Measurements from ENCODE around the gene TEAD1. TPM values are rescaled to one million over a fixed set of nuclear protein-coding genes. Genes with fewer than 3 reads are reported as not detected.
"Not testable (repeated sequence)": the region's sequence is repeated elsewhere in the genome, so short reads cannot be mapped to it uniquely, and the experiment has no call there.

TEAD1 gene
- total RNA-seq, 2 experiments from 2014 or later = 0.59 to 0.65 TPM

GRCh38 chr11:12757416-12757815 is 83.2 kb downstream of the TEAD1 start:
- ChIA-PET CTCF (no interaction called here), POLR2A (no interaction called here)
- H3K4me3 Mint-ChIP-seq = no peak overlapping the region
- intact Hi-C loops (cut with DNase I, micrococcal nuclease) = no loop called here
- ATAC-seq (no peak), DNase-seq (no peak)
- no peaks in the 10 kb centered on the region for H3K9me3 Mint-ChIP-seq (ENCODE audit: low read depth)
- H3K4me1 Mint-ChIP-seq = no peaks in the 10 kb centered on the region
- H3K27ac Mint-ChIP-seq = no peak overlapping the region
- H3K27me3 Mint-ChIP-seq = peaks cover 5% of the 10 kb centered on the region
- no peaks in the 10 kb centered on the region for H3K36me3 Mint-ChIP-seq (ENCODE audit: low read depth)

GRCh38 chr11:12758117-12758516 is 83.9 kb downstream of the TEAD1 start:
- H3K4me3 Mint-ChIP-seq; intact Hi-C loops (cut with DNase I, micrococcal nuclease); POLR2A ChIA-PET; H3K9me3 Mint-ChIP-seq (ENCODE audit: low read depth); DNase-seq; H3K27ac Mint-ChIP-seq; H3K36me3 Mint-ChIP-seq (ENCODE audit: low read depth); CTCF ChIA-PET; H3K4me1 Mint-ChIP-seq; H3K27me3 Mint-ChIP-seq; ATAC-seq: not testable (repeated sequence)

GRCh38 chr11:12761029-12761428 is 86.8 kb downstream of the TEAD1 start:
- Mint-ChIP-seq H3K36me3 (ENCODE audit: low read depth) (no peaks in the 10 kb centered on the region), H3K27ac (no peak overlapping the region), H3K4me1 (no peaks in the 10 kb centered on the region), H3K9me3 (ENCODE audit: low read depth) (no peaks in the 10 kb centered on the region), H3K27me3 (peaks cover 7% of the 10 kb centered on the region), H3K4me3 (no peak overlapping the region)
- intact Hi-C loops (cut with DNase I, micrococcal nuclease) = no loop called here
- ATAC-seq = no peak
- ChIA-PET CTCF (no interaction called here), POLR2A (no interaction called here)
- no peak for DNase-seq

- intact Hi-C loops (cut with DNase I, micrococcal nuclease) = no loop called here
- ChIA-PET POLR2A (no interaction called here), CTCF (no interaction called here)
- ATAC-seq = no peak
- DNase-seq = no peak
- Mint-ChIP-seq H3K4me3 (no peak overlapping the region), H3K4me1 (no peaks in the 10 kb centered on the region), H3K27ac (no peak overlapping the region), H3K9me3 (ENCODE audit: low read depth) (no peaks in the 10 kb centered on the region), H3K36me3 (ENCODE audit: low read depth) (no peaks in the 10 kb centered on the region), H3K27me3 (peaks cover 7% of the 10 kb centered on the region)
Measured at GRCh38 chr11:12762278-12762677, 88.1 kb downstream of the TEAD1 start.

GRCh38 chr11:12762696-12763324 is 88.6 kb downstream of the TEAD1 start:
- DNase-seq (no peak), ATAC-seq (no peak)
- H3K4me3 Mint-ChIP-seq = no peak overlapping the region
- H3K36me3 Mint-ChIP-seq (ENCODE audit: low read depth) = no peaks in the 10 kb centered on the region
- H3K9me3 Mint-ChIP-seq (ENCODE audit: low read depth) = no peaks in the 10 kb centered on the region
- H3K27ac Mint-ChIP-seq = no peak overlapping the region
- no peaks in the 10 kb centered on the region for H3K4me1 Mint-ChIP-seq
- ChIA-PET POLR2A (no interaction called here), CTCF (no interaction called here)
- intact Hi-C loops (cut with DNase I, micrococcal nuclease) = no loop called here
- H3K27me3 Mint-ChIP-seq = peaks cover 10% of the 10 kb centered on the region

- peaks cover 2% of the 10 kb centered on the region for H3K4me1 Mint-ChIP-seq
- CTCF ChIA-PET = interaction anchor here (1.0 kb wide), 2 partner anchors 66 to 434 kb away, joined by 3 read pairs; no protein-coding TSS in a partner anchor
- H3K9me3 Mint-ChIP-seq (ENCODE audit: low read depth) = no peaks in the 10 kb centered on the region
- DNase-seq (no peak), ATAC-seq (no peak)
- POLR2A ChIA-PET = no interaction called here
- H3K27me3 Mint-ChIP-seq = peaks cover 10% of the 10 kb centered on the region
- intact Hi-C loops (cut with DNase I, micrococcal nuclease) = no loop called here
- H3K27ac Mint-ChIP-seq = no peak overlapping the region
- no peaks in the 10 kb centered on the region for H3K36me3 Mint-ChIP-seq (ENCODE audit: low read depth)
- no peak overlapping the region for H3K4me3 Mint-ChIP-seq
Measured at GRCh38 chr11:12764187-12764914, 90.1 kb downstream of the TEAD1 start.

- Mint-ChIP-seq H3K36me3 (ENCODE audit: low read depth) (no peaks in the 10 kb centered on the region), H3K9me3 (ENCODE audit: low read depth) (no peaks in the 10 kb centered on the region), H3K4me3 (no peak overlapping the region), H3K27me3 (peaks cover 10% of the 10 kb centered on the region), H3K4me1 (peaks cover 2% of the 10 kb centered on the region), H3K27ac (no peak overlapping the region)
- POLR2A ChIA-PET = no interaction called here
- DNase-seq (no peak), ATAC-seq (no peak)
- CTCF ChIA-PET = interaction anchor here (1.9 kb wide), 1 partner anchor 28 kb away, joined by 5 read pairs; no protein-coding TSS in a partner anchor
- intact Hi-C loops (cut with DNase I, micrococcal nuclease) = no loop called here
Measured at GRCh38 chr11:12765428-12765827, 91.2 kb downstream of the TEAD1 start.

GRCh38 chr11:12767027-12767426 is 92.8 kb downstream of the TEAD1 start:
- ChIA-PET POLR2A (no interaction called here), CTCF (interaction anchor here (1.9 kb wide), 1 partner anchor 30 kb away, joined by 5 read pairs; no protein-coding TSS in a partner anchor)

GRCh38 chr11:12767577-12767976 is 93.4 kb downstream of the TEAD1 start:
- peaks cover 10% of the 10 kb centered on the region for H3K27me3 Mint-ChIP-seq
- H3K9me3 Mint-ChIP-seq (ENCODE audit: low read depth) = no peaks in the 10 kb centered on the region
- H3K4me3 Mint-ChIP-seq = no peak overlapping the region
- ChIA-PET CTCF (no interaction called here), POLR2A (no interaction called here)
- intact Hi-C loops (cut with DNase I, micrococcal nuclease) = no loop called here
- no peaks in the 10 kb centered on the region for H3K36me3 Mint-ChIP-seq (ENCODE audit: low read depth)
- peaks cover 6% of the 10 kb centered on the region for H3K4me1 Mint-ChIP-seq
- DNase-seq = no peak
- ATAC-seq = no peak
- H3K27ac Mint-ChIP-seq = no peak overlapping the region

More at GRCh38 chr11:12767027-12767426, 92.8 kb downstream of the TEAD1 start:
- DNase-seq (no peak), ATAC-seq (no peak)
- H3K4me1 Mint-ChIP-seq = peaks cover 5% of the 10 kb centered on the region
- H3K36me3 Mint-ChIP-seq (ENCODE audit: low read depth) = no peaks in the 10 kb centered on the region
- H3K27me3 Mint-ChIP-seq = peaks cover 10% of the 10 kb centered on the region
- no peak overlapping the region for H3K27ac Mint-ChIP-seq
- H3K9me3 Mint-ChIP-seq (ENCODE audit: low read depth) = no peaks in the 10 kb centered on the region
- intact Hi-C loops (cut with DNase I, micrococcal nuclease) = no loop called here
- H3K4me3 Mint-ChIP-seq = no peak overlapping the region

GRCh38 chr11:12768726-12769673 is 94.8 kb downstream of the TEAD1 start:
- ATAC-seq = peak; percentile 84
- Mint-ChIP-seq H3K9me3 (ENCODE audit: low read depth) (no peaks in the 10 kb centered on the region), H3K4me3 (no peak overlapping the region), H3K27me3 (peaks cover 13% of the 10 kb centered on the region), H3K27ac (no peak overlapping the region), H3K4me1 (peaks cover 6% of the 10 kb centered on the region), H3K36me3 (ENCODE audit: low read depth) (no peaks in the 10 kb centered on the region)
- DNase-seq = peak; percentile 13
- POLR2A ChIA-PET = no interaction called here
- CTCF ChIA-PET = no interaction called here
- intact Hi-C loops (cut with DNase I, micrococcal nuclease) = no loop called here

GRCh38 chr11:12769834-12770345 is 95.7 kb downstream of the TEAD1 start:
- POLR2A ChIA-PET = no interaction called here
- peaks cover 11% of the 10 kb centered on the region for H3K27me3 Mint-ChIP-seq
- no peaks in the 10 kb centered on the region for H3K9me3 Mint-ChIP-seq (ENCODE audit: low read depth)
- CTCF ChIA-PET = interaction anchor here (0.6 kb wide), 1 partner anchor 456 kb away, joined by 3 read pairs; no protein-coding TSS in a partner anchor
- intact Hi-C loops (cut with DNase I, micrococcal nuclease) = no loop called here
- H3K36me3 Mint-ChIP-seq (ENCODE audit: low read depth) = no peaks in the 10 kb centered on the region
- ATAC-seq = no peak
- no peak for DNase-seq
- H3K4me3 Mint-ChIP-seq = no peak overlapping the region
- no peak overlapping the region for H3K27ac Mint-ChIP-seq
- peaks cover 6% of the 10 kb centered on the region for H3K4me1 Mint-ChIP-seq

Measured in activated CD4-positive, alpha-beta T cell treated with anti-CD3 and anti-CD28 coated beads for 36 hours (primary cell).